ENCODE data around the gene SLC5A4. TPM values are rescaled to one million over a fixed set of nuclear protein-coding genes. Genes with fewer than 3 reads are reported as not detected.

SLC5A4 gene
- total RNA-seq, result under 0.01 TPM in 1 of 2 replicates, not detected in the other

DNA sequence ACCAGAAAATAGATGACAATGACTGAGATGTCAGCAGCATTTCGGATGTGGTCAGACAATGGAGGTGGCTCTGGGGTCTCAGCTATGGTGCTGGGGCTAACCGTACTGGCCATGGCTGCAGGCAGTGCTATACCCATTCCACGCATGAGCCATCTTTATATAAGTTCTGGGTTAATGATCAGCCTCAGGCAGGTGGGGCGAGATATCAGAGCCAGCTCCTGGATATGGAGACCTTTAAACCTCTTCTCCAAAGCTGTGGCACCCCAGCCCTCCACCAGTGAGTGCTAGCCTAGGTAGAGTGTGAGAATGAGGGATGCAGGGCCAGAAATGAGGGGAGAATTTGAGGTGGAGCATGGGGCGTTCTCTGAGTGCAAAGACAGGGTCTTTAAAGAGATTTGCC is at the start of gene SLC5A4:
Gene SLC5A4, minus strand, starts transcription at position 131 of the 400 bp plus-strand sequence. Its CDS starts 18 bp downstream, at position 113.

GRCh38 chr22:32204856-32205722 is 50.1 kb downstream of the SLC5A4 start, which contains the start of gene RFPL2:
Gene RFPL2 (minus strand): TSS chr22:32205073. CDS start chr22:32202451, 2,622 bp downstream.

Other genes starting within 250 kb of the SLC5A4 start
- gene SLC5A1, start 212.1 kb downstream of the SLC5A4 start, total RNA-seq, result not detected in 2 replicates
- gene C22orf42, start 96.0 kb downstream of the SLC5A4 start, total RNA-seq, result not detected in 2 replicates
- gene RFPL2, start 50.3 kb downstream of the SLC5A4 start, total RNA-seq, result not detected in 2 replicates
- not detected in 2 replicates for gene RFPL3, start 102.5 kb upstream of the SLC5A4 start, total RNA-seq
- gene RTCB, start 156.9 kb upstream of the SLC5A4 start, total RNA-seq, result 102 and 128 TPM in 2 replicates
- not detected in 2 replicates for gene BPIFC, start 209.1 kb upstream of the SLC5A4 start, total RNA-seq
- 64.1 and 74.1 TPM in 2 replicates for gene FBXO7, start 219.5 kb upstream of the SLC5A4 start, total RNA-seq